HG02610 (cell line): ENCODE data around the gene ATG9B.
"Not testable (repeated sequence)": the region's sequence is repeated elsewhere in the genome, so short reads cannot be mapped to it uniquely, and the experiment has no call there.

Experiments used
- ATAC-seq: cut with Tn5 transposase; IDR thresholded peaks from one replicate; pipeline ENCODE4 v1.9.1; 2021; ENCODE audit warnings: mild to moderate bottlenecking, moderate library complexity; ENCODE audit not compliant: unreplicated experiment

The ATG9B gene

DNA sequence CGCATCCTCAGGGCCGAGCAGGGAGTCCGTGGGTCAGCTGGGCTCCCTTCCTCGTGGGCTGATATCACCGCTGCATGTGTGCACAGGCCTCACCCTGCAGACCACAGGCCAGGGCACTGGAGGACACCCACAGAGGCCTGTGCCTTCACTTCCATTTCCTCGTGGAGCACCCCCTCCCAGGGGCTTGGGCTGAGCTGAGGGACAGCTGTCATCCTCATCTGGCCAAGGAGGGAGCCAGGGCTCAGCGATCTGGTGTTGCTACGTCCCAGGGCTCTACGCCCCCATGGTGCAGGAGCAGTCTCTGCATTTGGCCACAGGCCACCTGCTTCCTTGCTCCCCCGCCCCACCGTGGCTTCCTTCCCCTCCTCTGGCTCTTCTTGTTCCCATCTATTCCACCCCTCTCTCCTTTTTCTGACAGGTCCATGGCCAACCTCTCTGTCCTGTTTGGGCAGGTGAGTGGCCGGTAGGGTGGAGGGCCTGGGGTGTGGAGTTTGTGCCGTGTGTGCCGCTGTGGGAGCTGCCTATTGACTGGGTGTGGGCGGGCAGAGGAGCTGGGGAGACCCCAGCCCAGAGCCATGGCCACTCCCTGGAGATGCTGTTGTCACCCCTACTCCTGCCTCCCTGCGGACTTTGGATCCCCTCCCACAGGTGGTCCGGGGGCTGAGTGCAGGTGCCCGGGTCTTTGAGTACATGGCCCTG, 15.7 kb upstream of the ATG9B start:
- no peak for ATAC-seq

DNA sequence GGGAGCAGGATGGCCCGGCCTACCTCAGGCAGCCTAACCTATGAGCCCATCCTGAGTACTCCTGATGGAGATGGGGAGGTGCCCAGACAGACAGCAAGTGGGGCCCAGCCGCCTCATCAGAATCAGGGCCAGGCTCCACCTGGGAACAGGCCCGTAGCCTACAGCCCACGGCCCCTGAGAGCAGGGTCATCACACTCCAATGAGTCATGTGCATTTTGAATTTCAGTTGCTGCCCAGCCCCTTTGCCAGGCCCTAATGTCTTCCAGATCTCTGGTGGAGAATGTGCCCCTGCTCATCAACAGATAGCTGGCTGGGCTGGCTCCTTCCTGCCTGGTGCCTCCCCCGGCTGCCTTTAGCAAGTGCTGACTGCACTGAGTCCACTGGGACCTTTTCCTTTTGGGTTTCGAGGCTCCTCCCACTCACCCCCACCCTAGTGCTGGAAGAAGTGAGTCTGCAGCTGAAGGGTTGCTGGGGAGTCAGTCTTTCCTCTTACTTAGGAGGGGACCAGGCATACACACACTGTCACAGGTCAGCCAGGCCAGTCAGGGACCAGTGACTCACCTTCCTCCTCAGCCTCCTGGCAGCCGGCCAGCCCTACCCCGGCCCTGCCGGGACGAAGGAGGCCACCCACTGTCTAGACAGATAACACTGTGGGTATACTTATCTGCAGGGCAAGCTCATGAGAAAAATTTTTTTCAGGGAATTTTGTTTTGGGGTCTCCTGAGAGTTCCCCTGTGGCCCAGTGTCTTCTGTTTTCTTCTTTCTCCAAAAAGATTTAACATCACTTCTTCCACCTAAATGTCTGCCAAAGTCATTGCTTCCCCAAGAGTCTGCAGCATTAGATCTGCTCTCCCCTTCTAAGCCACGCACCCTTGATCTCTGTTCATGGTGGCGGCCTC, 14.9 kb upstream of the ATG9B start:
- no peak for ATAC-seq

DNA sequence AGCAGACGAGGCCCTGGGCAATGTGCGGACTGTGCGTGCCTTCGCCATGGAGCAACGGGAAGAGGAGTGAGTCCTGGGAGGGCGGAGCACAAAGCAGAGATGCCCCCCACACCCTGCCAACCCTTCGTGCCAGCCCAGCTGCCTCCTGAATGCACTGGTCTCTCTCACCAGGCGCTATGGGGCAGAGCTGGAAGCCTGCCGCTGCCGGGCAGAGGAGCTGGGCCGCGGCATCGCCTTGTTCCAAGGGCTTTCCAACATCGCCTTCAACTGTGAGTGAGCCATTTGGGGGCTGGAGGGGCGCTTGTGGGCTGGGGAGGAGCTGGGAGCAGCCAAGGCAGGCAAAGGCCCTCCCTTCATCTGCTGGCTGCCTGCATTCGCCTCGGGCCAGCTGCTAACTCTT, 11.6 kb upstream of the ATG9B start:
- no peak for ATAC-seq

DNA sequence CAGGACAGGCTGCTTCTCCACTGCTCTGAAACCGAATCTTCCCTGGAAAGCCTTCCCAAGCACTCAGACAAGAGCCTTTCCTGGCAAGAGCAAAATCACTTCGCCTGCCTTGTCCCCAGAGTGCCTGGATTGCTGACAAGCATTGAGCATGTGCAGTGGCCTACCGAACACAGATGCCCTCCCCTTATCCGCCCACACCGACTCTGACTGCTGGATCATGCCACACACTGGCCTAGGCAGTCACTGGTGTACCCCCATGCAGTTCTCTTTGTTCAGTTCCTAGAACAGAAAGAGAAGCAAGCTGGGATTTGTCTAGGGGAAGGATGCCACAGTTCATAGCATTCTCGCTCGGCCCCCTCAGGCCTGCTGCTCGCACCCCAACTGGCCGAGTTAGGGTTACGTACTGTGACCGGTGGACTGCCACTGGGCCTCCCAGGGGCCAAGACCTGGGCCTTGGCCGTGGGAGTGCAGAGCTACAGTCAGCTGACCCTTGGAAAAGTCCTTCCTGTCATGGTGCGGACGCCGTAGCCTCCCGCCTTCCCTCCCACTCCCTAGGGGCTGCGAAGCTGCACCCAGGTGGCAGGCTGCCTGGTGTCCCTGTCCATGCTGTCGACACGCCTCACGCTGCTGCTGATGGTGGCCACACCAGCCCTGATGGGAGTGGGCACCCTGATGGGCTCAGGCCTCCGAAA, 10.9 kb upstream of the ATG9B start:
- ATAC-seq, result no peak

DNA sequence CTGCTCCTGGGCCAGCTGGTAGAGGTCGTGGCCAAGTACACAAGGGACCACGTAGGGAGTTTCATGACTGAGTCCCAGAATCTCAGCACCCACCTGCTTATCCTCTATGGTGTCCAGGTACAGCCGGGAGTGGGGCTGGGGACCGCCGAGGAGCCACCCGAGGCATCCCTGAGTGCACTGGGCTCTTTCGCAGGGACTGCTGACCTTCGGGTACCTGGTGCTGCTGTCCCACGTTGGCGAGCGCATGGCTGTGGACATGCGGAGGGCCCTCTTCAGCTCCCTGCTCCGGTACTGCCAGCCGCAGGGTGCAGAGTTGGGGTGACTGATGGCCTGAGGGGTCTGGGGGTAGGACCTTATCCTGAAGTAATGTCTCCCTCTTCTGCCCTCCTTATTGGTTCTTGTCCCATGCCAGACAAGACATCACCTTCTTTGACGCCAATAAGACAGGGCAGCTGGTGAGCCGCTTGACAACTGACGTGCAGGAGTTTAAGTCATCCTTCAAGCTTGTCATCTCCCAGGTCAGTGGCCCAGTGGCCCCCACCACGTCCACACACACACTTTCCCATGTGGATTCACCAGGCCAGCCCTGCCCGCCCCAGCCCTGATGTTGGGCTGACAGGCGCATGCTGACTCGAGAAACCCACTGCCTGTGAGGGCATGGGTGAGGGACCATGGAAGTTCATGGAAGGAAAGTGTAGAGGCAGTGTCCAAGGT, 10.2 kb upstream of the ATG9B start:
- no peak for ATAC-seq

DNA sequence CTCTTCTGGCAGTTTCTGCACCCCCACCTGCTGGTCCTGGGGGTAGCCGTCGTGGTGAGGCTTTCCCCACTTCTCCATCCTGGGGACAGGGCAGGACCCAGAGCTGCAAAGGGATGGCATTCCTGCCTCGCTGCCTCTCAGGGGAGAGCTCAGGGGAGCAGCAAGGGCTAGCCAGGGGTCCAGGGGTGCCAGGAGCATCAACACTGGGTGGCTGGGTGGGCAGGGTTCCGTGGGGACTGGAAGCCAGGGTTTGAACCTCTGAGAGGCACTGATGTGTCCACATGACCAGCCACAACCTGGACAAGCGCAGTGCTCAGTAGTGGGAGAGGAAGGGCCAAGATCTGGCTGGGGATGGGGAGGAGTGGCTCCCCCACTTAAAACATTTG, 9.6 kb upstream of the ATG9B start:
- no peak for ATAC-seq

DNA sequence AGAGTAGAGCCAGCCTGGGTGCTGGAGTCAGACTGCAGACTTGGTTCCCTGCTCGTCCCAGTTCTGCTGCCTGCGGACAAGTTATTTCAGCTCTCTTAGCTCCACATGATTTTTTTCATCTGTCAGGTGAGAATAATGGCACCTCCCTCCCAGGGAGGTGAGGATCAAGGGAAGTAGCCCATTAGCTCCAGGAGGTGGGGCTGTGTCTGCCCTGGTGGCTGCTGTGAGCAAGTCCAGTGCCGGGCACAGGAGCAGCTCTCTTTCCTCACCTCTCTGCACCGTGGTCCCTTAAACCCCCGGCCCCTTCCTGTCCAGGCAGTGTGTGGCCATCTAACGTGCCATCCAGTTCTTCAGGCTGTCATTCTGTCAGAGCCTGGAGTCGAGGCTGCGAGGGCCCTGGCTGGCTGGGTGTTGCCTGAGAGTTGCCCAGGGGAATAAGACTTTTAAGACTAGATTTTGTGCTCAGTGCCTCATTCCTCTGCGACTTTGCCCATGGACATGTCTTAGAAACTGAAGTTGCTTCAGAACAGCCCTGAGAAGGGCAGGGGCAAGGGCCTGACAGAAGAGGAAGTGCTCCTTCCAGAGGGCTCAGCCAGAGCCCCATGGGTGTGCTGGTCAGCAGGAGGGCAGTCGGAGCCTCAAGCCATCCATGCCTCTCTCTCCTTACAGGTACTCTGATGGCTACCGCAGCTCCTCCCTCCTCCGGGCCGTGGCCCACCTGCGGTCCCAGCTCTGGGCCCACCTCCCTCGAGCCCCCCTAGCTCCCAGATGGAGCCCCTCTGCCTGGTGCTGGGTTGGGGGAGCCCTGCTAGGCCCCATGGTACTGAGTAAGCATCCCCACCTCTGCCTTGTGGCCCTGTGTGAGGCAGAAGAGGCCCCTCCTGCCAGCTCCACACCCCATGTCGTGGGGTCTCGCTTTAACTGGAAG, 8.9 kb upstream of the ATG9B start:
- no peak for ATAC-seq

DNA sequence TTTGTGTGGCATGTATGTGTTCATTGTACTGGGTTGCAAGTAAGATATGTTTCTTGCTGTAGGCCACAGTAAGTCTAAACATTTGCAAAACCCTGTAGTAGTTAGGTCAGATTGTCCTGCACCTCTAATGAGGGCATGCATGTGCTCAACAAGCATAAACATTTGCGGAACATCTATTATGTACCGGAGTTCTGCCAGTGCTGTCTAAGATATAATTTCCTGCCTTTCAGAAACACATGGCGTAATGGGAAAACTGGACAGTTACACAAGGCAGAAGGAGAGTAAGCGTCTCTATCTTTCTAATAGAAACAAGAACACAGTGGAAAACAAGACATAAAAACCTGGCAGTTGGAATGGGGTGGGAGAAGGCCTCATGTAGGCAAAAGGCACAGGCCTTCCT, 6.7 kb upstream of the ATG9B start:
- ATAC-seq, result no peak

DNA sequence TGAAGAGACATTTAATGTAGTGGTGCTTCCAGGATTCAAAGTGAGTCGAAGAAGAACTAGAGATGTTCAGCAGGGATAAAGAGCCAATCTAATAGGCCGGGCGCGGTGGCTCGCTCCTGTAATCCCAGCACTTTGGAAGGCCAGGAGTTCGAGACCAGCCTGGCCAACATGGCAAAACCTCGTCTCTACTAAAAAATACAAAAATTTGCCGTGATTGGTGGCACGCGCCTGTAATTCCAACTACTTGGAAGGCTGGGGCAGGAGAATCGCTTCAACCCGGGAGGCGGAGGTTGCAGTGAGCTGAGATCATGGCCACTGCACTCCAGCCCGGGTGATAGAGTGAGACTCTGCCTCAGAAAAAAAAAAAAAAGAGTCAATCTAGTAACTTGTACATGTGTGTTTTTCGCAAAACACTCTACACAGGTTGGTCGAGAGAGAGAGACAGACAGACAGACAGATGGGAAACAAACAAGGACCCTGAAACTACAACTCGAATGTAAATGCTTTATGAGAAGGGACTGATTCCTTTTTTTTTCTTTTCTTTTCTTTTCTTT, 4.7 kb upstream of the ATG9B start:
- ATAC-seq, result no peak

DNA sequence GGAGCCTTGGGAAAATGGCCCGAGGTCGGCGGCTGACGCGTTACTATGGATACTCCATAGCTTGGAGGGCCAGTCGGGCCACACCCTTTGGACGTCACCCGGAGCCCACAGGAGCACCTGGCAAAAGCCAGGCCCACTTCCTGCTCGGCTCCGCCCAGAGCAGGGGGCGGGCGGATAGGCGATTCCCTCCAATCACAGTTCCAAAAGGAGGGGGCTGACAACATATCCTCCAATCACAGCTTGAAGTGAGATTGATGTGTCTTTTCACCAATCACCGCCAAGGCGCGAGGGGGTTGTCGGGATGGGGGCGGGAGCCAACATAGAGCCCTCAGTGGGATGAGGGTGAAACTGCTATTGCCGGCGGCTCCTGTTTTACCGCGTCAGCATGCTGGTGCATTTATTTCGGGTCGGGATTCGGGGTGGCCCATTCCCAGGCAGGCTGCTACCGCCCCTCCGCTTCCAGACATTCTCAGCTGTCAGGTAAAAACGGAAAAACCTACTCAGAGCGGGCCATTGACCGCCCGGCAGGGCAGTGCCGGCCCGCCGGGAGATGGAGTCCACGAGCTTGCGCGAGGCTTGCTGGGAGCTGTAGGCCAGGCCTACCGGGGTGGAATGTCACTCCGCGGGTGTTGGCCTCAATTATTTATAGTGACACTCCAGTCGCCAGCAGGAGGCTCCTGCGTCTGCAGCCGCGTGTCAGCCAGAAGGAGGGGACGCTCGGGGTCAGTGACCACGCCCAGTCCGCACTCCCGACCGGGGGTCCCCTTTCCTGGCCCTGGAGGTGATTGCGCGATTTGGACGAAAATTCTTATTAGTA, 4.0 kb upstream of the ATG9B start, which contains the start of gene ABCB8:
TSS of gene ABCB8 (plus strand) at position 320 of the 817 bp plus-strand sequence. CDS start at position 386, 66 bp downstream.
- ATAC-seq, result peak; percentile 98

DNA sequence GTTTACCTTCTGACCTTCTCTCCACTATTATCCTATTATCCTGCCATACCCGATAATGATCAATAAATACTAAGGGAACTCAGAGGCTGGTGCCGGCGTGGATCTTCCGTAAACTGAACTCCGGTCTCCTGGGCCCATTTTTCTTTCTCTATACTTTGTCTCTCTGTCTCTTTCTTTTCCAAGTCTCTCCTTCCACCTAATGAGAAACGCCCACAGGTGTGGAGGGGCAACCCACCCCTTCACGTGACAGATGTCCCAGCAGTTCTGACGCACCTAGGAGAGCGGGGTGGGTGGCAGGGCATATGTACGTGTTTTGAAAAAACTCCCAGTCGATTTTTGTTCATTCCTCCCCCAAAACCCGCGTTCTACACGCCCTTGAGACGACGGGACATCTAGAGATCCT, 3.4 kb upstream of the ATG9B start:
- peak; percentile 1 for ATAC-seq

DNA sequence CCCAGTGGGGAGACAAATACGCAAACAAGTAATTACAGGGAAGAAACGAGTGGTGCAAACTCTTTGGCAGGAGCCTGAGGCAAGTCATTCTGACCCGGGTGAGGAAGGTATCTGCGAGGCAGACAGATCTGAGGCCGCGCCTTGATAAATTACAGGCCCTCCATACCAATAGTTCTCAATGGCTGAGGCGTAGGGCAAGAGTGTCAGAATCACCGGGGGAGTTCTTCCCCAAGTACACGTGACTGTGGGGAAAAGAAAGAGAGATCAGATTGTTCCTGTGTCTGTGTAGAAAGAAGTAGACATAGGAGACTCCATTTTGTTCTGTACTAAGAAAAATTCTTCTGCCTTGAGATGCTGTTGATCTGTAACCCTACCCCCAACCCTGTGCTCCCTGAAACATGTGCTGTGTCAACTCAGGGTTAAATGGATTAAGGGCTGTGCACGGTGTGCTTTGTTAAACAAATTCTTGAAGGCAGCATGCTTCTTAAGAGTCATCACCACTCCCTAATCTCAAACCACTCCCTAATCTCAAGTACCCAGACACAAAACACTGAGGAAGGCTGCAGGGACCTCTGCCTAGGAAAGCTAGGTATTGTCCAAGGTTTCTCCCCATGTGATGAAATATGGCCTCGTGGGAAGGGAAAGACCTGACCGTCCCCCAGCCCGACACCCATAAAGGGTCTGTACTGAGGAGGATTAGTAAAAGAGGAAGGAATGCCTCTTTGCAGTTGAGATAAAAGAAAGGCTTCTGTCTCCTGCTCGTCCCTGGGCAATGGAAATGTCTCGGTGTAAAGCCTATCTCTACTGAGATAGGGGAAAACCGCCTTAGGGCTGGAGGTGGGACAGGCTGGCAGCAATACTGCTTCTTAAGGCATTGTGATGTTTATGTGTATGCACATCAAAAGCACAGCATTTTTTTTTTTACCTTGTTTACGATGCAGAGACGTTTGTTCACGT, 2.8 kb upstream of the ATG9B start:
- not testable (repeated sequence) for ATAC-seq

DNA sequence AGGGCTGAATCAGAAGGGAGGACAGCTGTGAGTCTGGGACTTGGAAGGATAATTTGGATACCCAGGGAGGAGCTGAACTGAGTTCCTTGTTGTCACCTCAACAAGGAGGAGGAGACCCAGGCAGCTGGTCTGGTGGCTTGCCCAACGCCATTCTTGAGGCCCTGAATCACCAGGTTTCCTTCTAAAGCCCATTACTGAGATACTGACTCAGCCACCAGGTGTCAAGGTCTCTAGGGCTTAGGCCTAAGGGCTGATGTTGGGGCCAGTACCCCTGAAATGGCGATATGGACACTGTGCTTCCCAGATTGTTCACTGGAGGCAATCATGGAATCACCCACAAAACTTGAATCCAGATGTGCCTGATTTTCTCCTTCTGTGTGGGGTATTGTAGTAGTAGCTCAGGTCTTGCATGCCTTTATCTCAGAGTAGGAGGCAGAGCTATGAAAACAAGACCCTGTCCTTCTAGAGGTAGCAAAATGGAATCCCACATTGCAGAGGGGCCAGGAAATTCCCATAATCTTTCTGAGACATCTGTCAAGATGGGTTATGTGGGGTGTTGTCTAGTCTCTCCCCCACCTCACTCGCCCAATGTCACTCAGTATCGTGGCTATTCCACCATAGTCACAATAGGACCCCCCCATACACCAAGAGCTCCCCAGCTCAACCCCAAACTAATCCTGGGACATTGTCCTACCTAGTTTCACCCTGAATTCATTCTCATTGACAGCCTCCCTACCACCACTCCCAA, 1.8 kb upstream of the ATG9B start:
- ATAC-seq, result no peak

DNA sequence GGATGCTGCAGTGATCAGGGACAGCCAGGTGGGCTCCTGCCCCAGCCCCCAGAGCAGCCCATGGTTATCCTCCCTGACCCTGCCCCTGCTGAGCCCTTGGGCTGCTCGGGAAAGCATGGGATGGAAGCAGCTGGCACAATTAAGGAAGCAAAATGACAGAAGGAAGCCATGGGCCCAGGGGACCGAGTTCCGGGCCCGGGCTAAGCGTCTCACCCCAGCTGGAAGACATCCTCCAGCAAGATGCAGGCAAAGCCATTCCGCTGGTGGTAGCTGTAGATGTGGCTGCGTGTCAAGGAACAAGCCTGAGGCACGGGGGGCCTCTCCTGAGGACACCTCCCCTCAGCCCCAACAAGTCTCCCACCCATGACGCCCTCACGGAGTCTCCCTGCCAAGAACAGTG, 1.1 kb downstream of the ATG9B start:
- ATAC-seq, result no peak

DNA sequence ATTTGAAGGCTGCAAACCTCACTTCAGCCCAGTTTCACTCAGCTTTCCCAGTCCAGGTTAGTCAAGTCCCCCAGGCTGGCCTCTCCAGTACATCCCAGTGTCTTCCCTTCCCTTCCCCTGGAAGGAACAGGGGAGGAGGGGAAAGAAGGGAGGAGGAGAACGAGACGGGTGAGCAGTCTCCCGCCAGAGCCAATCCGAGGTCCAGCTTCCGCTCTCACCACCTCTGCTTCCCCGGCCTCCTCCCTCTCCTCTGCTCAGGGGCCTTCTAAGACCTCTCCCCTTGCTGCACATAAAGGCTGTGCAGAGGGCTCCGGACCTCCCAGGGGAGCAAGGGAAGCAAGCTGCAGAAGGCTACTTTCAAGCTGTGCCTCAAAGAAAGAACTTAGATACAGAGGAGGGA, 4.1 kb downstream of the ATG9B start:
- ATAC-seq, result no peak

DNA sequence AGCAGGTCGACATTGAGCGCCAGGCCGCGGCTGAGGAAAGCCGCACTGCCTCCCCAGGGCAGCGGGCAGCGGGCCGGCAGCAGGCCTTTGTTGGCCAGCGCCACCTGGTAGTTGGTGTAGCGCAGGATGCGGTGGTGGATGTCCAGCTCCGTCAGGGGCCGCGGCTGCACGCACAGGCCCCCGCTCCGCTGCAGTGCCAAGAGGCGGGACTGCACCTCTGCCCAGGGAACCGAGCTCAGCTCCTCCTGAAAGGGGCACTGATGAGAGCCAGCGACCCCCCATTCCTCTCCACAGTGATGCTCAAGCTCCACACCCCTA, 5.2 kb downstream of the ATG9B start:
- no peak for ATAC-seq
